ENCODE data around the gene TIMP3. TPM values are rescaled to one million over a fixed set of nuclear protein-coding genes. Genes with fewer than 3 reads are reported as not detected.

The TIMP3 gene
- polyA plus RNA-seq, 1 donor from 2014 or later: 0.72 TPM

DNA sequence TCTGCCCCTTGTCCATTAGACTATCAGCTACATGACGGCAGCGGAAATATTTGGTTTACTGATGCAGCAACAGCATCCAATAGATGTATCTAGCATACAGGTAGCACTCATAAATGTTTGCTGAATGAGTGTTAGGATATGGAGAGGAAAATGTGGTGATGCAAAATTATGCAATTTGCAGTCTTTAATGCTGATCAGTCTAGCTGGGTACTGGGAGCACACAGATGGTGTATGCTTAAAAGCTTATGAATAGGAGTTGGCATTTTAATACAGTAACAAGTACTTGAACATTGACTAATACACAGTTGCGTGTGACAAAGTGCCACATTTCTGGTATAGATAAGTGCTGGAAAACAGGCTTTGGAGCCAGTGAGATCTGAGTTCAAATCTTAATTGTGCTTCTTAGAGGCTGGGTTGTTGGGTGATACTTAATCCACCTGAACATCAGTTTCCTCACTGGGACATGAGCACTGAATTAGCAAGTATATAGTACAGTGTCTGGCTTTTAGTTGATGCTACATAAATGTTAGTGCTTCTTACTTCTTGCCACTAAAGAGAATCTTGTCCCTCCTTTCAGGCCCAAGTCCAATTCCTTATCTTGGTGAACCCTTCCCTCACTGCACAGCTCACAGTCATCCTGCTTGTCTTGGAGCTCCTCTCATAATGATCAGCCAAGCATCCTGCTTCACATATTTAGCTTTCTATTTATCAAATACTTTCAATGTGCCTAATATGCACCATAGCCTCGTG, 99.6 kb downstream of the TIMP3 start:
- Histone ChIP-seq H2AFZ (ENCODE audit: low read depth, low read length) (no peak overlapping the region), H3K4me3 (ENCODE audit: low read length) (no peak overlapping the region), H3K9ac (ENCODE audit: low read length) (no peak overlapping the region), H3K27ac (ENCODE audit: low read length) (no peak overlapping the region), H3K36me3 (ENCODE audit: insufficient read depth, low read length) (no peaks in the 10 kb centered on the region), H3K27me3 (ENCODE audit: insufficient read depth, low read depth, low read length) (no peaks in the 10 kb centered on the region), H3K79me2 (replicated peaks; ENCODE audit: insufficient read depth, low read length) (no peaks in the 10 kb centered on the region), H3K9me3 (ENCODE audit: low read length) (no peaks in the 10 kb centered on the region), H3K9me2 (ENCODE audit: insufficient read depth, low read length) (no peaks in the 10 kb centered on the region), H3K4me2 (ENCODE audit: low read length) (no peak overlapping the region), H3F3A (ENCODE audit: insufficient read depth, low read length, poor library complexity, severe bottlenecking) (no peaks in the 10 kb centered on the region), H4K20me1 (ENCODE audit: insufficient read depth) (no peaks in the 10 kb centered on the region)
- no peak for TF ChIP-seq POLR2AphosphoS5 (IDR thresholded peaks at IDR 0.05)

DNA sequence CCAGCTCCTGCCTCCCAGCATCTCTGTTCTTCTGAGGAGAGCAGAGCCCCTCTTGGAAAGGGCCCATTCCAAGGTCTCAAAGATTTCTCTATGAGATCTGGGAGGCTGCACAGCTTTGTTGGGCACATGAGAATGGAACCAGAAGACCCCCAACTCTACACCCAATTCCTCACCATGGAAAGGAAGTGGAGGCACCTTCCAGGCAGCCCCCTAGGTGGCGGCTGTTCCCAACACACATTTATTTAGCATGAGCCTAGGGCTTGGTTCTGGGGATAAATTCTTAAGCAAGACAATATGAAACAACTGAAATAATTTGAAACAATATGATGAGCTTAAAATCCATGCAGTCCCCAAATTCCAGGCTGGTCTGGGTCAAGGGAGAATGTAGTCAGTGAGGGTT, 100.4 kb downstream of the TIMP3 start:
- Histone ChIP-seq H3K36me3 (ENCODE audit: insufficient read depth, low read length) (no peaks in the 10 kb centered on the region), H3K9me3 (ENCODE audit: low read length) (no peaks in the 10 kb centered on the region), H3F3A (ENCODE audit: insufficient read depth, low read length, poor library complexity, severe bottlenecking) (no peaks in the 10 kb centered on the region), H3K4me2 (ENCODE audit: low read length) (no peak overlapping the region), H3K79me2 (replicated peaks; ENCODE audit: insufficient read depth, low read length) (no peaks in the 10 kb centered on the region), H4K20me1 (ENCODE audit: insufficient read depth) (no peaks in the 10 kb centered on the region), H3K4me3 (ENCODE audit: low read length) (no peak overlapping the region), H3K9ac (ENCODE audit: low read length) (no peak overlapping the region), H3K27me3 (ENCODE audit: insufficient read depth, low read depth, low read length) (no peaks in the 10 kb centered on the region), H3K9me2 (ENCODE audit: insufficient read depth, low read length) (no peaks in the 10 kb centered on the region), H3K27ac (ENCODE audit: low read length) (no peak overlapping the region), H2AFZ (ENCODE audit: low read depth, low read length) (no peak overlapping the region)
- TF ChIP-seq EP300 (conservative IDR thresholded peaks at IDR 0.05; ENCODE audit: poor library complexity, severe bottlenecking) (no peak), TAF1 (IDR thresholded peaks at IDR 0.05; ENCODE audit: low read depth) (no peak), SMC3 (conservative IDR thresholded peaks at IDR 0.05; ENCODE audit: poor library complexity) (no peak), MXI1 (conservative IDR thresholded peaks at IDR 0.05; ENCODE audit: poor library complexity, severe bottlenecking) (no peak), RAD21 (conservative IDR thresholded peaks at IDR 0.05) (no peak), POLR2AphosphoS5 (IDR thresholded peaks at IDR 0.05) (no peak), EZH2 (IDR thresholded peaks at IDR 0.05; ENCODE audit: borderline replicate concordance, insufficient read depth, low read length, poor library complexity, severe bottlenecking) (no peak)
- TF ChIP-seq, protein P1, sequence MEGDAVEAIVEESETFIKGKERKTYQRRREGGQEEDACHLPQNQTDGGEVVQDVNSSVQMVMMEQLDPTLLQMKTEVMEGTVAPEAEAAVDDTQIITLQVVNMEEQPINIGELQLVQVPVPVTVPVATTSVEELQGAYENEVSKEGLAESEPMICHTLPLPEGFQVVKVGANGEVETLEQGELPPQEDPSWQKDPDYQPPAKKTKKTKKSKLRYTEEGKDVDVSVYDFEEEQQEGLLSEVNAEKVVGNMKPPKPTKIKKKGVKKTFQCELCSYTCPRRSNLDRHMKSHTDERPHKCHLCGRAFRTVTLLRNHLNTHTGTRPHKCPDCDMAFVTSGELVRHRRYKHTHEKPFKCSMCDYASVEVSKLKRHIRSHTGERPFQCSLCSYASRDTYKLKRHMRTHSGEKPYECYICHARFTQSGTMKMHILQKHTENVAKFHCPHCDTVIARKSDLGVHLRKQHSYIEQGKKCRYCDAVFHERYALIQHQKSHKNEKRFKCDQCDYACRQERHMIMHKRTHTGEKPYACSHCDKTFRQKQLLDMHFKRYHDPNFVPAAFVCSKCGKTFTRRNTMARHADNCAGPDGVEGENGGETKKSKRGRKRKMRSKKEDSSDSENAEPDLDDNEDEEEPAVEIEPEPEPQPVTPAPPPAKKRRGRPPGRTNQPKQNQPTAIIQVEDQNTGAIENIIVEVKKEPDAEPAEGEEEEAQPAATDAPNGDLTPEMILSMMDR (IDR thresholded peaks at IDR 0.05; ENCODE audit: poor library complexity, severe bottlenecking): no peak
- TF ChIP-seq, protein P2, sequence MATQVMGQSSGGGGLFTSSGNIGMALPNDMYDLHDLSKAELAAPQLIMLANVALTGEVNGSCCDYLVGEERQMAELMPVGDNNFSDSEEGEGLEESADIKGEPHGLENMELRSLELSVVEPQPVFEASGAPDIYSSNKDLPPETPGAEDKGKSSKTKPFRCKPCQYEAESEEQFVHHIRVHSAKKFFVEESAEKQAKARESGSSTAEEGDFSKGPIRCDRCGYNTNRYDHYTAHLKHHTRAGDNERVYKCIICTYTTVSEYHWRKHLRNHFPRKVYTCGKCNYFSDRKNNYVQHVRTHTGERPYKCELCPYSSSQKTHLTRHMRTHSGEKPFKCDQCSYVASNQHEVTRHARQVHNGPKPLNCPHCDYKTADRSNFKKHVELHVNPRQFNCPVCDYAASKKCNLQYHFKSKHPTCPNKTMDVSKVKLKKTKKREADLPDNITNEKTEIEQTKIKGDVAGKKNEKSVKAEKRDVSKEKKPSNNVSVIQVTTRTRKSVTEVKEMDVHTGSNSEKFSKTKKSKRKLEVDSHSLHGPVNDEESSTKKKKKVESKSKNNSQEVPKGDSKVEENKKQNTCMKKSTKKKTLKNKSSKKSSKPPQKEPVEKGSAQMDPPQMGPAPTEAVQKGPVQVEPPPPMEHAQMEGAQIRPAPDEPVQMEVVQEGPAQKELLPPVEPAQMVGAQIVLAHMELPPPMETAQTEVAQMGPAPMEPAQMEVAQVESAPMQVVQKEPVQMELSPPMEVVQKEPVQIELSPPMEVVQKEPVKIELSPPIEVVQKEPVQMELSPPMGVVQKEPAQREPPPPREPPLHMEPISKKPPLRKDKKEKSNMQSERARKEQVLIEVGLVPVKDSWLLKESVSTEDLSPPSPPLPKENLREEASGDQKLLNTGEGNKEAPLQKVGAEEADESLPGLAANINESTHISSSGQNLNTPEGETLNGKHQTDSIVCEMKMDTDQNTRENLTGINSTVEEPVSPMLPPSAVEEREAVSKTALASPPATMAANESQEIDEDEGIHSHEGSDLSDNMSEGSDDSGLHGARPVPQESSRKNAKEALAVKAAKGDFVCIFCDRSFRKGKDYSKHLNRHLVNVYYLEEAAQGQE (IDR thresholded peaks at IDR 0.05; ENCODE audit: borderline replicate concordance): no peak
